SK-N-MC (cell line): ENCODE results near the gene DUSP16.

Source experiments
- EZH2 ChIP-seq: fragments of 200-600 bp; sonication (generic); IDR thresholded peaks from one replicate; pipeline ENCODE4 v1.6.1; 2017; ENCODE audit warnings: antibody characterized with exemption
- POLR2AphosphoS5 ChIP-seq: IDR thresholded peaks from 2 replicates; pipeline ENCODE4 v1.6.1; 2012; ENCODE audit warnings: mild to moderate bottlenecking, low read depth, low read length, borderline replicate concordance

DNA sequence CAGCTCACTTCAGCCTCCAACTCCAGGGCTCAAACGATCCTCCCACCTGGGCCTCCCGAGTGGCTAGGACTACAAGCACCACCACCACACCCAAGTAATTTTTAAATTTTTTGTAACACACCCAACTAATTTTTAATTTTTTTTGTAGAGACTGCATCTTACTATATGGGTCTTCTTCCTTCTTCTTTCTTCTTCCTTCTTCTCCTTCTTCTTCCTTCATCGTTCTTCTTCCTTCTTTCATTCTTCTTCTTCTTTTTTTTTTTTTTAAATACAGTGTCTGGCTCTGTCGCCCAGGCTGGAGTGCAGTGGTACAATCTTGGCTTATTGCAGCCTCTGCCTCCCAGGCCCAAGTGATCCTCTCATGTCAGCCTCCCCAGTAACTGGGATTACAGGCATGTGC lies 48.0 kb upstream of the DUSP16 start:
- TF ChIP-seq EZH2 (no peak), POLR2AphosphoS5 (no peak)
